ENCODE data around the gene CDC5L.

Gene CDC5L

GRCh38 chr6:44474190-44474631 is 86.7 kb downstream of the CDC5L start:
- H2AFZ ChIP-seq (ENCODE audit: low read depth, low read length, severe bottlenecking) = no peak overlapping the region
- no peaks in the 10 kb centered on the region for H3K9me3 ChIP-seq (ENCODE audit: insufficient read depth, low read length)
- H3K9ac ChIP-seq (ENCODE audit: low read length) = no peak overlapping the region
- H3K27ac ChIP-seq (ENCODE audit: low read depth, low read length) = no peak overlapping the region
- no peak overlapping the region for H3K4me2 ChIP-seq (ENCODE audit: low read depth, low read length, poor library complexity, severe bottlenecking)
- H3K4me3 ChIP-seq (ENCODE audit: insufficient read depth, low read length, poor library complexity, severe bottlenecking) = no peak overlapping the region
- no peaks in the 10 kb centered on the region for H4K20me1 ChIP-seq (ENCODE audit: low read depth, low read length)
- H3K79me2 ChIP-seq (ENCODE audit: insufficient read depth, low read length) = no peaks in the 10 kb centered on the region
- no peaks in the 10 kb centered on the region for H3K27me3 ChIP-seq (ENCODE audit: low read length)
- H3F3A ChIP-seq (ENCODE audit: insufficient read depth) = no peaks in the 10 kb centered on the region
- TF ChIP-seq CTCF (IDR thresholded peaks at IDR 0.05; ENCODE audit: insufficient read depth, low read length, poor library complexity, severe bottlenecking) (no peak), EZH2phosphoT487 (conservative IDR thresholded peaks at IDR 0.05; ENCODE audit: low read length) (no peak)
- no peaks in the 10 kb centered on the region for H3K36me3 ChIP-seq (ENCODE audit: low read length)
- no peaks in the 10 kb centered on the region for H3K9me2 ChIP-seq (replicated peaks; ENCODE audit: insufficient read depth, low read length)

- Histone ChIP-seq H3K27me3 (ENCODE audit: low read length) (no peaks in the 10 kb centered on the region), H4K20me1 (ENCODE audit: low read depth, low read length) (no peaks in the 10 kb centered on the region), H3K4me3 (ENCODE audit: insufficient read depth, low read length, poor library complexity, severe bottlenecking) (no peak overlapping the region), H3K4me2 (ENCODE audit: low read depth, low read length, poor library complexity, severe bottlenecking) (no peak overlapping the region), H3K27ac (ENCODE audit: low read depth, low read length) (no peak overlapping the region), H3K9me3 (ENCODE audit: insufficient read depth, low read length) (no peaks in the 10 kb centered on the region), H3K79me2 (ENCODE audit: insufficient read depth, low read length) (no peaks in the 10 kb centered on the region), H3K9me2 (replicated peaks; ENCODE audit: insufficient read depth, low read length) (no peaks in the 10 kb centered on the region), H2AFZ (ENCODE audit: low read depth, low read length, severe bottlenecking) (no peak overlapping the region), H3K9ac (ENCODE audit: low read length) (no peak overlapping the region), H3F3A (ENCODE audit: insufficient read depth) (no peaks in the 10 kb centered on the region), H3K36me3 (ENCODE audit: low read length) (no peaks in the 10 kb centered on the region)
- no peak for TF ChIP-seq EZH2phosphoT487 (conservative IDR thresholded peaks at IDR 0.05; ENCODE audit: low read length)
- TF ChIP-seq CTCF (IDR thresholded peaks at IDR 0.05; ENCODE audit: insufficient read depth, low read length, poor library complexity, severe bottlenecking) = no peak
These were observed 87.1 kb downstream of the CDC5L start for GRCh38 chr6:44474643-44475042.

GRCh38 chr6:44475417-44475778 is 87.9 kb downstream of the CDC5L start:
- Histone ChIP-seq H3K79me2 (ENCODE audit: insufficient read depth, low read length) (no peaks in the 10 kb centered on the region), H3K4me3 (ENCODE audit: insufficient read depth, low read length, poor library complexity, severe bottlenecking) (no peak overlapping the region), H3K4me2 (ENCODE audit: low read depth, low read length, poor library complexity, severe bottlenecking) (no peak overlapping the region), H2AFZ (ENCODE audit: low read depth, low read length, severe bottlenecking) (no peak overlapping the region), H3F3A (ENCODE audit: insufficient read depth) (no peaks in the 10 kb centered on the region), H3K9ac (ENCODE audit: low read length) (no peak overlapping the region), H3K36me3 (ENCODE audit: low read length) (no peaks in the 10 kb centered on the region), H3K27me3 (ENCODE audit: low read length) (no peaks in the 10 kb centered on the region), H3K9me2 (replicated peaks; ENCODE audit: insufficient read depth, low read length) (no peaks in the 10 kb centered on the region), H3K9me3 (ENCODE audit: insufficient read depth, low read length) (no peaks in the 10 kb centered on the region), H3K27ac (ENCODE audit: low read depth, low read length) (no peak overlapping the region), H4K20me1 (ENCODE audit: low read depth, low read length) (no peaks in the 10 kb centered on the region)
- no peak for TF ChIP-seq CTCF (IDR thresholded peaks at IDR 0.05; ENCODE audit: insufficient read depth, low read length, poor library complexity, severe bottlenecking)
- no peak for TF ChIP-seq EZH2phosphoT487 (conservative IDR thresholded peaks at IDR 0.05; ENCODE audit: low read length)
